ENCODE data around the gene PPM1E. TPM values are rescaled to one million over a fixed set of nuclear protein-coding genes. Genes with fewer than 3 reads are reported as not detected.

The PPM1E gene
- total and polyA plus RNA-seq, 2 of the 4 experiments (the other 2 are of a cell fraction): under 0.01 to 0.05 TPM

DNA sequence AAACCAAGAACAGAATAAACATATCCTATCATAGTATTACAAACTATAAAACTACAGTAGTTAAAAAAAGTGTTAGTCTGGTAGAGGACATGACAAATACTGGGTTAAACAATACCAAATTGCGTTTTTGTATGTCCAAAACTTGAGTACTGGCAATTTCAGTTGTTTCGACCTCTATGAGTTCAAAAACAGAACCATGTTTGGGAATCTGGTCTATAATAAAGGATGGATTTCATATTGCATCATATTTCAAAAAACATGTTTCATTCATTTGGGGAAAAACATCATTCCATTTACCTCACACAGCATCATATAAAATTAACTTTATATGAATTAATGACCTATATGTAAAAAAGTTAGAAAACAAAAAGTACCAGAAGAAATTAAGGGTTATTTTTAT, 269.3 kb downstream of the PPM1E start:
- Histone ChIP-seq H3K36me3 (ENCODE audit: control insufficient read depth, insufficient read depth, low read length) (peaks cover 4% of the 10 kb centered on the region), H2AFZ (replicated peaks; ENCODE audit: low read length, poor library complexity) (no peak overlapping the region)

More for the DNA sequence above, 269.3 kb downstream of the PPM1E start:
- Histone ChIP-seq H4K5ac (ENCODE audit: low read depth, low read length) (no peak overlapping the region), H3K4me1 (ENCODE audit: control insufficient read depth, insufficient read depth, low read length) (peaks cover 2% of the 10 kb centered on the region; the same call in 1 of the 2 replicates), H3K56ac (ENCODE audit: extremely low read depth, insufficient read depth, low read length) (no peak overlapping the region), H3K79me1 (ENCODE audit: low read depth in 1 of 2, low read length in 2 of 2) (peaks cover 0 to 6% of the 10 kb centered on the region in 2 experiments; a peak in 2 of 4 replicates), H2BK20ac (ENCODE audit: low read depth, low read length) (no peak overlapping the region), H2AK9ac (replicated peaks; ENCODE audit: low read depth, low read length, poor library complexity) (no peak overlapping the region), H3K27me3 (ENCODE audit: control insufficient read depth, insufficient read depth, low read length) (no peaks in the 10 kb centered on the region), H3K9ac (ENCODE audit: low read depth, low read length) (no peak overlapping the region), H4K8ac (ENCODE audit: low read depth in 2 of 2, low read length in 2 of 2) (no peak overlapping the region), H3K4me2 (ENCODE audit: low read depth, low read length) (no peak overlapping the region), H3K9me3 (ENCODE audit: control insufficient read depth, insufficient read depth, low read length) (no peaks in the 10 kb centered on the region), H2BK120ac (ENCODE audit: low read depth, low read length) (no peak overlapping the region), H3K4ac (ENCODE audit: low read depth, low read length) (no peak overlapping the region), H3K4me3 (ENCODE audit: insufficient read depth, low read depth, low read length) (no peak overlapping the region), H3K9me1 (ENCODE audit: insufficient read depth, low read length) (no peaks in the 10 kb centered on the region), H2BK5ac (ENCODE audit: low read depth, low read length, poor library complexity, severe bottlenecking) (no peak overlapping the region), H2BK15ac (ENCODE audit: low read depth, low read length) (no peak overlapping the region), H3K14ac (replicated peaks; ENCODE audit: low read depth, low read length) (no peak overlapping the region), H4K20me1 (ENCODE audit: insufficient read depth, low read length) (no peaks in the 10 kb centered on the region), H3K23ac (ENCODE audit: low read depth, low read length) (no peak overlapping the region), H4K91ac (ENCODE audit: insufficient read depth, low read depth, low read length) (no peak overlapping the region), H3K18ac (ENCODE audit: low read depth, low read length) (no peak overlapping the region), H3K27ac (ENCODE audit: insufficient read depth, low read length) (no peak overlapping the region), H2AK5ac (ENCODE audit: low read depth, low read length) (no peak overlapping the region)
- WGBS, 2 experiments (ENCODE audit: extremely low coverage in 2 of 2, insufficient read length in 1 of 2): no CpG with 5 or more reads among the region's 2 CpGs
- ATAC-seq (ENCODE audit: low read depth) (no peak), DNase-seq (no peak)
- ChIA-PET POLR2A (ENCODE audit: unreplicated experiment) (no interaction called here), CTCF (interaction anchor here (0.6 kb wide), 1 partner anchor 75 kb away, joined by 3 read pairs; no protein-coding TSS in a partner anchor)
- intact Hi-C loops (cut with micrococcal nuclease): no loop called here
- BruUV-seq (replicated peaks): no TSS peak
- dilution Hi-C loops (cut with HindIII; ENCODE audit: low sequenced_read_pairs, unreplicated experiment): no loop called here
- peak; percentile 49; the same call in 1 of the 2 replicates for TF ChIP-seq CEBPB (IDR thresholded peaks at IDR 0.05; ENCODE audit: low read depth, low read length)
- TF ChIP-seq RCOR1 (IDR thresholded peaks at IDR 0.05; ENCODE audit: insufficient replicate concordance, low read length): no peak
- TF ChIP-seq RFX5 (IDR thresholded peaks at IDR 0.05; ENCODE audit: low read depth, low read length): no peak
- in situ Hi-C loops (cut with MboI; ENCODE audit: low sequenced_read_pairs): no loop called here

Measured in IMR-90 (cell line).